CD14-positive monocyte (primary cell): Measurements from ENCODE around the gene ZNF672. TPM values are rescaled to one million over a fixed set of nuclear protein-coding genes. Genes with fewer than 3 reads are reported as not detected.

Experiments
- DNase-seq, 3 donors: peaks; one replicate each; pipeline ENCODE4 v3.0.0-alpha.2; 2011 to 2022
- H2AFZ ChIP-seq: 2 replicates; pipeline ENCODE4 v1.6.0; 2012; ENCODE audit warnings: mild to moderate bottlenecking, low read depth, low read length, inconsistent platforms; ENCODE audit not compliant: insufficient read depth, poor library complexity, severe bottlenecking
- H3K27ac ChIP-seq, 2 donors: 1 replicate in 1 of 2; 2 replicates in 1 of 2; pipeline ENCODE4 v1.5.1; 2012 to 2013; ENCODE audit warnings: low read length in 2 of 2, control low read depth in 1 of 2, inconsistent platforms in 1 of 2, low read depth in 1 of 2, mild to moderate bottlenecking in 1 of 2
- H3K27me3 ChIP-seq, 2 donors: one replicate each; pipeline versions ENCODE4 v1.6.0 to v1.6.1; 2011 to 2013; ENCODE audit warnings: low read length in 2 of 2; ENCODE audit not compliant: control insufficient read depth in 2 of 2, insufficient read depth in 2 of 2
- H3K36me3 ChIP-seq, 2 donors: replicated peaks in 1 of 2; 1 replicate in 1 of 2; 2 replicates in 1 of 2; pipeline versions ENCODE4 v1.5.1 to v1.6.1; 2012 to 2013; ENCODE audit warnings: low read length in 2 of 2, control low read depth in 1 of 2, inconsistent platforms in 1 of 2, mild to moderate bottlenecking in 1 of 2; ENCODE audit not compliant: insufficient read depth in 2 of 2, control insufficient read depth in 1 of 2
- H3K4me1 ChIP-seq, 2 donors: 1 replicate in 1 of 2; 2 replicates in 1 of 2; pipeline versions ENCODE4 v1.5.1 to v1.6.1; 2012 to 2013; ENCODE audit warnings: low read length in 2 of 2, control low read depth in 1 of 2, inconsistent platforms in 1 of 2, mild to moderate bottlenecking in 1 of 2, moderate library complexity in 1 of 2; ENCODE audit not compliant: insufficient read depth in 2 of 2, control insufficient read depth in 1 of 2
- H3K4me2 ChIP-seq: replicated peaks from 2 replicates; pipeline ENCODE3; 2012; ENCODE audit warnings: low read length, moderate library complexity, mild to moderate bottlenecking; ENCODE audit not compliant: poor library complexity, severe bottlenecking; ENCODE audit errors: extremely low read depth
- H3K4me3 ChIP-seq, 3 experiments: fragments of 200-600 bp in 1 of 3; sonication (generic) in 1 of 3; replicated peaks in 1 of 3; 1 replicate in 2 of 3; 2 replicates in 1 of 3; pipeline ENCODE4 v1.5.1; 2011 to 2013; ENCODE audit warnings: low read length in 3 of 3, mild to moderate bottlenecking in 3 of 3, control low read depth in 2 of 3, low read depth in 2 of 3, inconsistent platforms in 1 of 3, moderate library complexity in 1 of 3
- H3K79me2 ChIP-seq: 2 replicates; pipeline ENCODE4 v1.6.0; 2012; ENCODE audit warnings: mild to moderate bottlenecking, control low read depth, inconsistent platforms, low read length, moderate library complexity; ENCODE audit not compliant: insufficient read depth
- H3K9ac ChIP-seq: 2 replicates; pipeline ENCODE4 v1.6.0; 2017; ENCODE audit warnings: low read length, mild to moderate bottlenecking; ENCODE audit not compliant: insufficient read depth, poor library complexity, severe bottlenecking
- H3K9me3 ChIP-seq, 2 donors: replicated peaks in 1 of 2; 1 replicate in 1 of 2; 2 replicates in 1 of 2; pipeline versions ENCODE4 v1.5.1 to v1.6.1; 2012 to 2013; ENCODE audit warnings: low read length in 2 of 2, control low read depth in 1 of 2; ENCODE audit not compliant: control insufficient read depth in 1 of 2, insufficient read depth in 1 of 2
- H4K20me1 ChIP-seq: 2 replicates; pipeline ENCODE4 v1.6.0; 2012; ENCODE audit warnings: mild to moderate bottlenecking, low read length, control low read depth, moderate library complexity; ENCODE audit not compliant: insufficient read depth
- H3K27ac Mint-ChIP-seq, 7 donors: one replicate each; pipeline ENCODE4 v1.8.0; 2020; ENCODE audit warnings: mild to moderate bottlenecking in 7 of 7, mixed read lengths in 7 of 7, moderate library complexity in 6 of 7, inconsistent platforms in 2 of 7
- H3K27me3 Mint-ChIP-seq, 3 donors: one replicate each; pipeline ENCODE4 v1.8.0; 2021 to 2022; ENCODE audit warnings: low read depth in 3 of 3, mild to moderate bottlenecking in 3 of 3, mixed read lengths in 3 of 3, moderate library complexity in 3 of 3, inconsistent platforms in 1 of 3
- H3K36me3 Mint-ChIP-seq, 2 donors: one replicate each; pipeline ENCODE4 v1.8.0; 2020; ENCODE audit warnings: mixed read lengths in 2 of 2, inconsistent platforms in 1 of 2, mild to moderate bottlenecking in 1 of 2
- H3K4me1 Mint-ChIP-seq: one replicate; pipeline ENCODE4 v1.8.0; 2020; ENCODE audit warnings: mild to moderate bottlenecking, mixed read lengths
- H3K4me3 Mint-ChIP-seq, 2 donors: one replicate each; pipeline ENCODE4 v1.8.0; 2020; ENCODE audit warnings: mild to moderate bottlenecking in 2 of 2, mixed read lengths in 2 of 2, moderate library complexity in 1 of 2
- H3K9me3 Mint-ChIP-seq, 7 donors: one replicate each; pipeline ENCODE4 v1.8.0; 2020 to 2022; ENCODE audit warnings: mixed read lengths in 7 of 7, mild to moderate bottlenecking in 6 of 7, moderate library complexity in 6 of 7, inconsistent platforms in 2 of 7
- WGBS: methylation state at CpG from one replicate; pipeline ENCODE4 v1.1.5; 2013; ENCODE audit warnings: missing lambda C conversion rate; ENCODE audit not compliant: insufficient coverage; 5-methylcytosine and 5-hydroxymethylcytosine counted together
- intact Hi-C, 2 donors: fragments of 100-400 bp; cut with micrococcal nuclease; formaldehyde crosslinking; loops; one replicate each; pipeline versions ENCODE4 v1.15.0 to v1.15.1; 2023
- polyA plus RNA-seq, 3 donors: library from polyadenylated mRNA; depleted of rRNA in 1 of 3; unstranded in 2 of 3; stranded (reverse) in 1 of 3; fragments of 300-500 nt in 2 of 3; fragments of >200 nt in 1 of 3; fragmentation: Illumina TruSeq in 2 of 3; gene quantifications; 1 replicate in 2 of 3; 2 replicates in 1 of 3; pipeline ENCODE4 v1.2.3, GENCODE V29; 2012 to 2021
- TF ChIP-seq, protein P1 (sequence below): fragments of 200-600 bp; IDR thresholded peaks from one replicate; pipeline ENCODE4 v1.8.0; 2022; ENCODE audit warnings: antibody characterized with exemption, mild to moderate bottlenecking

Gene ZNF672
- polyA plus RNA-seq, 3 donors, result 21.2 to 23.9 (median 23.4) TPM

DNA sequence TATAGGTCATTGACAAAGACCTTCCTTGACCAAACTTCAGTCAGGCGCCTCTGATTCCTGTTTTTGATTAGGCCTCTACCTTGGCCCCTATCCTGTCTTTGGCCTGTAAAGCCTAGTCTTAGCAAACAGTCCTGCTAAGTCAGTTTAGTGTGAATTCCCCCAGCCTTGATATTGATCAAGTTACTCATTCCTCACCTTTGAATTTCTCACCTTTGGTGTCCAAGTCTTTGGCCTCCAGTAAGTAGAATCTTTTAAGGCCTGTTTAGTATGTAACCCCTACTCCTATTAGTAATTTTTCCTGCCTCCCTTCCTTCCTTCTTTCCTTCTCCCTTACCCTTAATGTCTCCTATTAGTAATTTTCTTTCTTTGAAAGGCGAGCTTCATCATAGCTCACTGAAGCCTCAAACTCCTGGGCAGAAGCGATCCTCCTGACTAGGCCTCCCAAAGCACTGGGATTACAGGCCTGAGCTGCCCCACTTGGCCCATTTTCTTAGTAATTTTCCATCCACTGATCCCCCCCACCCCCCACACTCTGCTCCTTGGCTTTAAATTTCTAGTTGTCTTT, 33.9 kb downstream of the ZNF672 start:
- Histone ChIP-seq H3K4me2 (no peak overlapping the region), H4K20me1 (no peaks in the 10 kb centered on the region), H3K4me3 (no peak overlapping the region), H2AFZ (no peak overlapping the region), H3K9me3 (no peaks in the 10 kb centered on the region), H3K79me2 (no peaks in the 10 kb centered on the region), H3K36me3 (no peaks in the 10 kb centered on the region), H3K27me3 (no peaks in the 10 kb centered on the region), H3K4me1 (peaks cover 16 to 19% of the 10 kb centered on the region in 2 donors), H3K9ac (no peak overlapping the region), H3K27ac (no peak overlapping the region)
- 100% methylated on average over 3 of the region's 3 CpGs for WGBS
- TF ChIP-seq, protein P1, sequence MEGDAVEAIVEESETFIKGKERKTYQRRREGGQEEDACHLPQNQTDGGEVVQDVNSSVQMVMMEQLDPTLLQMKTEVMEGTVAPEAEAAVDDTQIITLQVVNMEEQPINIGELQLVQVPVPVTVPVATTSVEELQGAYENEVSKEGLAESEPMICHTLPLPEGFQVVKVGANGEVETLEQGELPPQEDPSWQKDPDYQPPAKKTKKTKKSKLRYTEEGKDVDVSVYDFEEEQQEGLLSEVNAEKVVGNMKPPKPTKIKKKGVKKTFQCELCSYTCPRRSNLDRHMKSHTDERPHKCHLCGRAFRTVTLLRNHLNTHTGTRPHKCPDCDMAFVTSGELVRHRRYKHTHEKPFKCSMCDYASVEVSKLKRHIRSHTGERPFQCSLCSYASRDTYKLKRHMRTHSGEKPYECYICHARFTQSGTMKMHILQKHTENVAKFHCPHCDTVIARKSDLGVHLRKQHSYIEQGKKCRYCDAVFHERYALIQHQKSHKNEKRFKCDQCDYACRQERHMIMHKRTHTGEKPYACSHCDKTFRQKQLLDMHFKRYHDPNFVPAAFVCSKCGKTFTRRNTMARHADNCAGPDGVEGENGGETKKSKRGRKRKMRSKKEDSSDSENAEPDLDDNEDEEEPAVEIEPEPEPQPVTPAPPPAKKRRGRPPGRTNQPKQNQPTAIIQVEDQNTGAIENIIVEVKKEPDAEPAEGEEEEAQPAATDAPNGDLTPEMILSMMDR, result no peak
- H3K9me3 Mint-ChIP-seq, result no peaks in the 10 kb centered on the region
- peaks cover 0 to 2% (median 0%) of the 10 kb centered on the region in 3 donors for H3K27me3 Mint-ChIP-seq
- intact Hi-C loops, result no loop called here
- DNase-seq, result no peak
- peak overlapping the region in 1 of 7 donors; percentile 42 for H3K27ac Mint-ChIP-seq
- H3K4me1 Mint-ChIP-seq, result peaks cover 18% of the 10 kb centered on the region
- no peaks in the 10 kb centered on the region for H3K36me3 Mint-ChIP-seq
- peak overlapping the region; percentile 2 to 35 for H3K4me3 Mint-ChIP-seq

DNA sequence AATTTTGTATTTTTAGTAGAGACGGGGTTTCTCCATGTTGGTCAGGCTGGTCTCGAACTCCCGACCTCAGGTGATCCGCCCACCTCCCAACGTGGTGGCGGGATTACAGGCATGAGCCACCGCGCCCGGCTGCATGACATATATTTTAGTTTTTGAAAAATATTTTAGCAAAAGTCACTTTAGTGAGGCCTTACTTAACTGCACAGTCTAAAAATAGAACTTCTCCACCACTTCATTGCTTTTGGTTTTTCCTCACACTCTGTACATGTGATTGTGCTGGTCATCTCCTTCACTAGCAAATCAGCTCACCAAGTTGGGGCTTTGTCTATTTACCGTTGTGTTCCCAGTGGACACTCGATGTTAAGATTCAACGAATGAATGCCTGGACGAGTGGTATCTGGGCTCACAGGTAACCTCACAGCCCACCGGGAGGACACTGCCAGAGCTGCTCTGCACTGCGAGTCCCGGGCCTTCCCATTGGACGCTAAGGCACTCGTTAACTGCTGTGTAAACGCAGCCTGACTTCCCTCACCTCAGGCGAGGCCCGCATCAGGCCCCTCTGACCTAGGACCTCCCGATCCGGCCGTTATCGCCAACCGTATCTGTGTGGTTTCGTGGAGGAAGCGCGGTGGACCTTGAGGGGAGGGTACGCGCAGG, 34.9 kb downstream of the ZNF672 start:
- intact Hi-C loops, result no loop called here
- DNase-seq, result peak; percentile 30 to 59 (median 49)
- peak overlapping the region; percentile 79 for H3K9ac ChIP-seq
- no peaks in the 10 kb centered on the region for H3K27me3 ChIP-seq
- H2AFZ ChIP-seq, result peak overlapping the region; percentile 93
- TF ChIP-seq, protein P1, result no peak
- Mint-ChIP-seq H3K27me3 (peaks cover 0 to 3% (median 0%) of the 10 kb centered on the region in 3 donors), H3K27ac (peak overlapping the region; percentile 92 to 98 (median 97)), H3K9me3 (no peaks in the 10 kb centered on the region), H3K4me1 (peaks cover 18% of the 10 kb centered on the region), H3K36me3 (no peaks in the 10 kb centered on the region), H3K4me3 (peak overlapping the region; percentile 91 to 95)
- no peaks in the 10 kb centered on the region for H4K20me1 ChIP-seq
- no peaks in the 10 kb centered on the region for H3K36me3 ChIP-seq
- peak overlapping the region; percentile 65 to 94 (median 71) for H3K4me3 ChIP-seq
- H3K4me2 ChIP-seq, result peak overlapping the region; percentile 91
- no peaks in the 10 kb centered on the region for H3K79me2 ChIP-seq
- peak overlapping the region; percentile 92 for H3K27ac ChIP-seq
- H3K4me1 ChIP-seq, result peaks cover 16 to 19% of the 10 kb centered on the region in 2 donors
- 0% methylated on average over 12 of the region's 31 CpGs for WGBS
- H3K9me3 ChIP-seq, result no peaks in the 10 kb centered on the region
